GM18502 (cell line): ENCODE results near the gene FNBP1L.

ENCODE experiments used
- ATAC-seq: cut with Tn5 transposase; IDR thresholded peaks from one replicate; pipeline ENCODE4 v1.9.1; 2021; ENCODE audit warnings: mild to moderate bottlenecking; ENCODE audit not compliant: unreplicated experiment, poor library complexity

Gene FNBP1L

DNA sequence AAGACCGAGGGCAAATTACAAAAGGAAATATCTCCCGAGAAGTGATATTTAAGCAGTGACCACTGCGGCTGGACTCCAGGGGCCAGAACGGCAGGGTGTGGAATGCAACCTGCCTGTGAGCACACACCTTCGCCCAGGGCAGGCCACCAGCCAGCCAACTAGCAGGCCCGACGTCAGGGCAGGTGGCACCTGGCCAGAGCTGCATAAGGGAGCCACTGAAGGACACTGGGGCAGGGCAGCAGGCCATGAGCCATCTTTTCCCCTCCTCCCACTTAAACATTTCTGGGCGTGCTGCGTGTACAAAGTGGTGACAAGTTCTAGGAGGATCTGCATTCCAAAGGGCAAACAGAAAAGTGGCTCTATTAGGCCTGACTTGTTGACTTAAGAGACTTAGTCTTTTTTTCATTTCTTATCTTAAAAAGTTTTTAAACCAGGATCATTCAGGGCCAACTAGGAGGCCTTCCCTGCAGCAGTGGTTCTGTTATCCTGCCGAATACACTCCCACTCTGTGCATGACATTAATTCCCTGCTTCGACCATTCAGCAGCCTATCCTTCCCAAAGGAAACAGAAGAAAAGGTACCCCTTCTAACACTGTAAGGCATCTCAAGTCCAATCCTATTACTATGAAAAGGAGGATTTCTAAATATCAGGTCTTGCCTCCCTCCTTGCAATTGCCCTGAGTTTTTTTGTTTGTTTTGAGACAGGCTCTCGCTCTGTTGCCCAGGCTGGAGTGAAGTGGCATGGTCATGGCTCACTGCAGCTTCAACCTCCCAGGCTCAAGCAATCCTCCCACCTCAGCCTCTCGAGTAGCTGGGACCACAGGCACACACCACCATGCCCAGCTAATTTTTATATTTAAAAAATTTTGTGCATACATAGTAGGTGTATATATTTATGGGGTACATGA, 137.4 kb downstream of the FNBP1L start:
- ATAC-seq: no peak

DNA sequence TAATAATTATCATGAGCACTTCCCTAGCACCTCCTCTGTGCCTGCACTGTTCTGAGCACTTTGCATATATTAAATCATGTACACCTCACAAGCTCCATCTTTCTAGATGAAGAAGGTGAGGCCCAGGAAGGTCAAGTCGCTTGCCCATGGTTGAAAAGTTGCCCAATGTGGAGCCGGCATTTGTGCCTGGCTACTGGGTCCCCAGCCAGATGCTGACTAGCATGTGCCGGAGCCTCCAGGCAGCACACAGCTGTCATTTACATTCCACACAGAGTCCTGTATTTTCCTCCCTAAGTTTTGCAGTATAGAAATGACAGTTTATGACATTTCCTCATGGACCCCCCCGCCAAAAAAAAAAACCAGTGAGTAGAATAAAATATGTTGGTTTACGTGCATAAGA, 139.4 kb downstream of the FNBP1L start:
- ATAC-seq: no peak

DNA sequence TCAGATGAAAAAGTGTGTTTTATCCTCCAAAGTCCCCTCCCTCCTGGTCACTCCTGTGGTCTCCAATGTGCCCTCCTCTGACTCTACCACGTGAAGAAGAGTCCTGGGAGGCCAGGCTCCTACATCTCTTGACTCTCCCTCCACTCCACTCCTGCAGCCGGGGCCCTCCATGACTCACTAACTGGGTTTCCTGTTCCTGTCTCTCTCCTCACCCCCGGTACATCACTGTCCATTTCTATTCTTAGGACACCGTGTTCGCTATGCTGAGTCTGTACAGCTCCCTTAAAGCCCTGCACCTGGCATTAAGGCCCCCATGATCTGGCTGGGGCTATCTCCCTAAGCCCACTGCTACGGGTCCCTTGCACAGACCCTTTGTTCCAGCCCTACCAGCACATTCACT, 140.3 kb downstream of the FNBP1L start:
- ATAC-seq: no peak

DNA sequence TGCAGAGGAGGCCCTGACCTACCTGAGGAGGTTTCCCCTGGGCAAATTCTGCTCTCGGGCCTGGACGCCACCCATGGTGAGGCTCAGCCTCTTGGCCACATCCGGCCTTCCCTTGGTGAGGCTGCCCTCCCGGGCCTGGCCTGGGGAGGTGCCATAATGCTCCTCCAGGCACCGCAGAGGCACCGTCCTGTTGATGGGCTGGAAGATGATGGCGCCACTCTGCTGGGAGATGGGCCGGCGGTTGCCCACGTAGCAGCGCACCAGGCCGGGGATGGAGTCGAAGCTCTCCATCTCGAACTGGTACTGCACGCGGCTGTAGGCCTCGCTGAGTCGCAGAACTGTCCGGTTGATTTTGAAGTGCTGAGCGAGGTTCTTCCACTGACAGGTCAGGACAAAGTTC, 141.0 kb downstream of the FNBP1L start:
- no peak for ATAC-seq

DNA sequence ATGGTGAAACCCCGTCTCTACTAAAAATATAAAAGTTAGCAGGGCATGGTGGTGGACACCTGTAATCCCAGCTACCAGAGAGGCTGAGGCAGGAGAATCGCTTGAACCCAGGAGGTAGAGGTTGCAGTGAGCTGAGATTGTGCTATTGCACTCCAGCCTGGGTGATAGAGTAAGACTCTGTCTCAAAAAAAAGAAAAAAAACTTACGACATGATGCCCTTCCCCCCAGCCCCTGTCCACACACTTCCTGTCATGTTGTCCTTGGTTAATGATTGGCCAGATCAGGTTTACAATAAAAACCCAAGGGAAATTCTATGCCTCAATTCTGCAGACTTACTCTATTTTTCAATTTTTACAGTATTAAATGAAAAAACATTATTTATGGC, 143.4 kb downstream of the FNBP1L start:
- ATAC-seq: peak; percentile 13

DNA sequence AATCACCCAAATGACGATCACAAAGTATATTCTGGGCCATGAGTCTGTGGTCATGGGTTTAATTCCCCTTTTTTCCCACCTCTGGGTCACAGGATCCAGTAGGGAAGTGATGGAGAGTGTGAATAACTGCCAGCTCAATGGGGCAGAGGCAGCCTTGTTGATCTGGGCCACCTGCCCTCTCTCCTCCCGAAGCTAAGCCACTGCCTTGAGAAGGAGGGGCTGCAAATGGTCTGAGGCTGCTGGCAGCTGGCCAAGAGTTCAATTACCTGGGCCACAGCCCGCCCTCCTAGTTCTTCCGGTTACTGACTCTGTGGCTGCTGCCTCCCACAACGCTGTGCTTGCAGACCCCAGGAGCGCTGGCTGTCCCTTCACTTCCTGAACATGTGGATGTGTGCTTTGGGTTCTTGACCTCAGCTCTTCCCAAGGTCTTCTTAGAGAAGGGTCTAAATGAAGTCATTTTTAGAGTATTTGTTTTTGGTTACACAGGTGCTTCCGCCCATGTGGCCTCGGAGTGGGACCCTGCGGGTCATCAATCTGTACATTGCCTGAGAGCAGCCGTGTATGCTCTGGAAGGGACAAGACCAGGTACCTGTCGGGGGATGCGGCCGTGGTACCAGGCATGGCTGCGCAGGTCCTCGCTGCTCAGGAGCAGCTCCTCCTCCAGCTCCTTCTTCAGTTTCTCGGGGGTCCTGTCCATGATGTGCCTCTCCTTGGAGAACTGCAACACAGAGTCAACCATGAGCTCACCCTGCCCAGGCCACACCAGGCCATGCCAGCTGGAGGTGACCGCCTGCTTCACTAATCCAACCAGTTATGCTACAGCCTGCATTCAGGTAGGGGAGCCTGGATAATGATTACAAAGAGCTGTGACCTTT, 144.0 kb downstream of the FNBP1L start:
- peak; percentile 92 for ATAC-seq

DNA sequence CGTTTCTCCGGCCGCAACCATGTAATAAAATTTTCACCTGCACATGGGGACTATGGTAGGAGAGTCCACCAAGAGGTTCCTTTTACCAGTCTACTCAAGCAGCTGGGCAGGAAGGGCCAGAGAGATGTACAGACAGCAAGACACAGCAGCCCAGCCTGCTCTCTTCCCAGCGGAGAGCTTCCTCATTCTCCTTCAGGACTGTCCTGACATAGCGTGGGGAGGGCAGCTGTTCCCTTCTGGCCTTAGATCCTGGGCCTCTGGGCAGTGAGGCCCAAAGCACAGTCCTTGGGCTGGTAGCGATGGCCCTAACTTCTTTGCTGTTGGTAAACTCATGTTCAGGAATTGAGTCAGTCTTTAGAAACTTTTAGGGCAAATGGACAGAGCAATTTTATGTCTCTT, 144.6 kb downstream of the FNBP1L start:
- ATAC-seq: no peak

DNA sequence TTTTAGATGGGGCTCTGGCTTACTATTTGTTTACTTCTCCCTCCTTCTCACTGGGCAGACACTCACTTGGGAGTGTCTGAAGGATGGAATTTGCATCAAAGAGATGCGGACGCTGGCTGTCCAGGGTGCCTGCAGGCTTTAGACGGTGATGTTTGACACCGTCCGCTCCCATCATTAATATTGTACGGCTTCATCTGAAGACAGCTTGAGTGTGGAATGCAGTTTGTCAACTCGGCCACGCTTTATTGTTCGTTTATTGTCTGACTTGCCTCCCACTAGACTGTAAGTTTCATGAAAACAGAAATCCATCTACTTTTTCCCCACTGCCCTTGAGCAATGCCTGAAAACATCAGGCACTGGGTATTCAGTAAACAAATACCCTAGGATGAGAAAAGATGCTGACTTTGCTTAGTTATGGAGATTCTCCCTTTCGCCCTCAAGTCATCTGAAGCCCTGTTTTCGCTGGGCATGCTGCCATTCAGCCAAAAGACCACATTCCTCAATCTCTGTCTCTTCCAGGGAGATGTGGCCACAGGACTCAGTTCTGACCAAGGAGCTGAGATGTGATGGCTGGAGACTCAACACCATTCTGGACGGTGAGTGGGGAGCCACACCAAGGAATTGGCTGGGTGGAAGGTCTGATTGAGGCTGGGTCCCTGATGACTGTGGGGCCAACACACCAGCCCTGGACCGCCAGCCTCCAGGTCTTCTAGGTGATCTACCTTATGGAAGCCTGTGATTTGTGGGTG, 146.1 kb downstream of the FNBP1L start:
- ATAC-seq: no peak

DNA sequence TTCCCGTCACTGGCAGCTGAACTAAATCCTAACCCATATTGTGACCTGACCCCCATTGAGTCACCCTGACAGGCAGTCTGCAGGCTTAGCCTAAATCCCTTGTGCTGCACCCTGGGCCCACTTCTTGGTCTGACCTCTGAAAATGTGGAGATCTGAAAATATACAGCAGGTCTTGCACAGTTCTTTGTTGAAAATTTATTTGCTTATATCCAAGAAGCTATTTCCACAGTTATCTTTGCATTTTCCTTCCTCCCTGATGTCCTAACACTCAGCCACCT, 146.6 kb downstream of the FNBP1L start:
- no peak for ATAC-seq

DNA sequence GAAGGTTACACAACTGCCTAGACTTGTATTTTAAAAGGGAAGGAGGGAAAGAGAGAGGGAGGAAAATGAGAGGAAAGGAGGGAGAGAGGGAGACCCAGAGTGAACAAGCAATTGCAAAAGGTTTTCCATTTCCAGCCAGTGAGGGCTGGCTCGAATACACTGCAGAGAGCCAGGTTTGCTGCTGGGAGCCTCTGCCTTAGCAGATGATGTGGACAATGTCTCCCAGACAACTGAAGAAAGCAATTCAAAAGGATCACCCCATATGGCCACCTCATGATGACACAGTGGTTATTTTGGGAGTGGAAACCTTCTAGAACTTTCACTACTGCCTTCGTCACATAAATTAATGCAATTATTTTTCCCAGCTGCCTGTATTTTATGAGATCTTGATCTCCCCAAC, 147.3 kb downstream of the FNBP1L start:
- ATAC-seq: no peak

DNA sequence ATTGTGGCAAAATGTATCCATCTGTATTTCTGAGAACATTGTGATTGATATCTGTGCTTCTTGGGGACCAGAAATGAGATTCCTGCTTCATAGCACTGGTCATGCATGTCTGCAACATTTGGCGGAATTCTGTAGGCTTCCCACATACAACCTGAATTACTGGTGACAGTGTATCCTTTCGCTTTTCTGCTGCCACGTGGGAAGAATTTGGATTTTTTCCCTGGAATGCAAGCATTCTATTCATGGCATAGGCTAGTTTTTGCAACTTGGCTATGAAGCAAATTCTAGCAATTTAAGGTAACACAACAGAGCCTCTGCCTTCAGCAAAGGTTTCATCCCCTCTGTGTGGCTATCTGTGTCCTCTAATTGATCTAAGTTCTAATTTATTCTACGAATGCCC, 147.8 kb downstream of the FNBP1L start:
- ATAC-seq: no peak

DNA sequence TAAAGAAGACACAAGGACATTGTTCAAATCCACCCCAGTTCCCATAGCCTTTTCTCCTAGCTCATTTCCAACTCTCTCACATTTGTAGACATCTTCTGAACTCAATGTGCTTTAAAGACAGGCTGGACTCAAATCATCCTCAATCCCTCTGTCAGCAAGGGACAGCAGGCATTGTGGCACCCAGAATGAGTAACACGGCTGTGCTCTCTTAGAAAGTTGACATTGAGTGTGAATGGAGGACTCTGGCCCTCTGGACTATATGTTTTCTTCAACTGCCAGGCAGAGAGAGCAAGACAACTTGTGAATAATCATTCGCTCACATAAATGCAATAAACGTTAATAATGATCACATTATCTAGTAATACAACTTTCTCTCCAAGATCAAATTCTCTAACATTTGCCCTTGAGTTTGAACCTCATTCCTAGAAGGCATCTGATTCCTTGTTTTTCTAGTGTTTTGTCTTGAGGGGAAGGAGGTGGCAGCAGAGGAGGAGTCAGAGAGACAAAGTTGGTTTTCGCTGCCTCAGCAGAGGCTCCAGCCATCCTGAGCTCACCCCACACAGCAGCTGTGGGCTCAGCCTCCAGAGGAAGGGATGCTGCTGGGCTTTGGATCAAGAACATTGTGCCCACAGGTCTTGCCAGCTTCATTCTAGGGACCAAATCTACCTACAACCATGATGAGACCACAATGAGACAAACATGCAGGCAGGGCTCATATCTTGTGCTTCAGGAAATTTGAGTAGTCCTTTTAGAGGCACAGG, 148.6 kb downstream of the FNBP1L start:
- no peak for ATAC-seq

DNA sequence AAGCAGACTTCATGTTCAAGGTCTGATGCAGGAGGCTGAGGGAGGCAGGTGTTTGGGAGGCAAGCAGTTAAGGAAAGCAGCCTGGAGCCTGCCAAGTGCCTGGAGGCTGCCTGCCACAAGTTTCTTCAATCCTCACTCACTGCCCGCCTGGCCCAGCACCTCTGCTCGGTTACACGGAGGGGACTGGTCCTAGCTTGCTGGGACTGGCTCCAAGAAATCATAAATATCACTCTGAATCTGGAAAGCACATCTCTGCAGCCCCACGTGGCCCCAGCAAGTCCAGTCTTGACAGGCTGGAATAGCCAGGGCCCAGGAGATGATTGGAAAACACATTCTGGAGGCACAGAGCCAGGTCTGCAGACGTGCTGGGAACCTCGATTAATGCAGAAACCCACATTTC, 149.8 kb downstream of the FNBP1L start:
- no peak for ATAC-seq

DNA sequence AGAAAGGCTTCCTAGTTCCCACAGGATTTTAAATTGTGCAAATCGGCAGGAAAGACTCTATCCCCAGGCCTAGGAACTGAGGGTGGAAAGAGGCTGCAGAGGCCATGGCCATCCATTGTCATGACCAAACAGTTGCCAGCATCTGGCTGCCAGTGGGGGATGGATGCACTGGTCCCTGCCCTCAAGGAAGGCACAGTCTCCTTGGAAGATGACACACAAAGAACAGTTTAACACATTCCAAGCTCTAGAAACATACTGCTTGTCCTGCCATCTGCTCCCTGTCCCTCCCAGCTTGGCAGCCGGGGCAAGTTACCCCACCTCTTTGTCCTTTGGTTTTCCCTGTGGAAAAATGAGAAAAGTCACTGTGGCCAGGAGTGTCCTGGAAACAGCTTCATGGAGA, 150.5 kb downstream of the FNBP1L start:
- no peak for ATAC-seq

DNA sequence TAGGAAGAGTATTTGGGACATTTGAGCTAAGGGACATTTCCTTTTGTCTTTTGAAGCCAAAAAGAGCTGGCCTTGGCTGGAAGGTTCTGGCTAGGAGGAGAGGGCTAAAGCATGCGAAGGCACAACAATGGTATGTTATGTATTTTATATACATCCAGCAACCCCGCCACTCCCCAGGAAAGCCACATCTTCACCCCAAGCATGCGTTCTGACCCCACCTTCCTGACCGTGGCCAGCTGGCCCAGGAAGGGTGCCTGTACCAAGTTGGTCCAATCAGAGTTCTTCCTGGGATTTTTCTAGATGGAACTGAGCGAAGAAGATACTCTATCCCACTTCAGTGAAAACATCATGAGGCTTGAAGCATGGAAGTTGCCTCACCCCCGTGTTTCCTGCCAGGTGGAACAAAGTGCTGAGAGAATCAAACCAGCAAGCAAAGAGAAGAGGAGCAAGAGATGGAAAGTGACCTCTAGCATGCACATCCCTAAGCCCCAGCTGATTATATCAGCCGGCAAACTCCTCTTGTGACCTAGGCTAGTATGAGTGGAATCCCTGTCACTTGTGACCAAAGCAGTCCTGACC, 151.0 kb downstream of the FNBP1L start:
- no peak for ATAC-seq

DNA sequence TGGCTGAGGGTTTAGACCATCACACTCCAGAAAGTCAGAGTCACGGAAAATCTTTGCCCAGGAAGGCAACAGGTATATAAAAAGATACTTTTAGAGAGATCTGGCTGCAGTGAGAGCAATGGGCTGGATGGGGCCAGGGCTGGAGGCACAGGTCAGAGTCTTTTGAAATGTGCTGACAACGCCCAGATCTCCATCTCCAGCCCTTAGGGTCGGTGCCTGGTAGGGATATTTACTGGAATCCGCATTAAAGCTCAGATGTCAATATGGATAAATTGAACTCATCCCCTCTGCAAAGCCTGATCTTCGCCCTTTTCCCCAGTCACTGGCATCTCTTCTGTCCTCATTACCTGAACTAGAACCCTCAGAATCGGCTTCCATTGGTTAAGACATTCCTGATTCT, 151.6 kb downstream of the FNBP1L start:
- no peak for ATAC-seq

DNA sequence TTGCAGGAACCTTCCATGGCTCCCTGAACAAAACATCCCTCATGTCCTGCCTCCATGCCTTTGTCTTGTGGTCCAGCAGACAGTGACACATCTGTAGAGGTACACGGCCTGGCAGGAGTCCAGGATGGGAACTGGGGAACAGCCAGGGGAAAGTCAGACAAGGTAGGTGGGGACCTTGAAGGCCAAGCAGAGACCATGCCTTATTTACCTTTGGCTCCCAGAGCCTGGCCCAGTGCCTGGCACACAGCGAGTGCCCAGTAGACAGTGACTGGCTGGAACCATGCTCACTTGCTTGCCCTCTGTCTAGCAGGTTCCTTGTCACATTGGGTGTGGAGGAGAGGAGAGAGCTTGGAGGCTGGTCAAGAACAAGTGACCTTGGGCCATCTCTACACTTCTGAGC, 152.7 kb downstream of the FNBP1L start:
- ATAC-seq: no peak

DNA sequence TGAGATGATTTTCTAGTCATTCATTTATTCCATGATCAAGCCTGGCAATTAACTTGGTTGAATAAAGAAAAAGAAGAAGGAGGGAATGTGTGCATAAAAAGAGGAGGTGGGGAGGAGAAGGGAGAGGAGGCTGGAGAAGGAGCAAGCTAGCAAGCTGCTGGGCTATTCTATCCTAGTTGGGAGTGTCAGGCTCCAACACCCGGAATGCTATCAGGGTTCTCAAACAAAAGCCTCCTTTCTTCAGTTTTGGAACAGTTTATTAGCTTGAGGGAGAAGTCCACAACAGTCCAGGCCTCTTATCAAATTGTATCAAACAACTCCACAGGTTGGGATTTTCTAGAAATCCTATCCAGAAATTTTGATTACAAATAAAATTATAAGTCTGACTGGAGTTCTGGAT, 153.8 kb downstream of the FNBP1L start:
- no peak for ATAC-seq

DNA sequence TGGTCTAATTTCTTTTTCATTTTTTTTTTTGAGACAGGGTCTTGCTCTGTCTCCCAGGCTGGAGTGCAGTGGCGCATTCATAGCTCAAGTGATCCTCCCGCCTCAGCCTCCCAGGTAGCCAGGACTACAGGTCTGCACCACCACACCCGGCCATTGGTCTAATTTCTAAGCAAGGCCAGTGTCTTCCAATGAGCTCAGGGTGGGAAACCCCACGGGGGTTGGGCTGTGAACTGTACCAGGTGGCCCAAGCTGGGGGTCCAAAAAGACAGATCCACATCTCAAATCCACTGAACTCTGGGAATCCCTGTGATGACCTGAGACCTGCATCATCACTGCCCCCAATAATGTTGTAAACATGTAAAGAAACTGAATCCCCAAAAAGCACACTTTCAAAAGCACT, 154.2 kb downstream of the FNBP1L start:
- no peak for ATAC-seq

DNA sequence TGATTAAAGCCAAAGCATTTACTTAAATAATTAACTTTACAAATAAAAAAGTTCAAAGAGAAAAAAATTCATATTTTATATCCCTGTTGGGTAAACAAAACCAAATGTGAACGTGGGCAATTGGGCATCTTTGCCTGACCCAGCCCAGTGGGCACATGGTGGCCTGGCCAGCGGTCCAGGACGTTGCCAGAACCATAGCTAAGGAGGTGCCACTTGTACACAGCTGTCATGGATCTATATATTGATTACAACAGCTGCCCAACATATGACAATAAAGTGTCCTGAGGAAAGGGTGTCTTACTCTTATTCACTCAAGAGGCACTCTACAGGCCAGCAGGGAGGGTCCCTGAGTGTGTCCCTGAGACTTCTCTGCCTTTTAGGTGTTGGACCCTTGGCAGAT, 155.2 kb downstream of the FNBP1L start:
- no peak for ATAC-seq
